GM18867 (cell line): ENCODE measurements around the gene OPRL1.

ENCODE experiments used
- ATAC-seq: cut with Tn5 transposase; IDR thresholded peaks from one replicate; pipeline ENCODE4 v1.9.1; 2021; ENCODE audit warnings: mild to moderate bottlenecking, moderate library complexity; ENCODE audit not compliant: unreplicated experiment

Gene OPRL1

GRCh38 chr20:64070244-64070993, 9.5 kb upstream of the OPRL1 start:
- ATAC-seq = no peak

- no peak for ATAC-seq
These were observed 8.2 kb upstream of the OPRL1 start for GRCh38 chr20:64071341-64072332.

- no peak for ATAC-seq
These were observed 7.3 kb upstream of the OPRL1 start for GRCh38 chr20:64072498-64073063.

GRCh38 chr20:64073476-64074183, 6.3 kb upstream of the OPRL1 start:
- no peak for ATAC-seq

- ATAC-seq = no peak
These were observed 5.6 kb upstream of the OPRL1 start for GRCh38 chr20:64074184-64074789.

- no peak for ATAC-seq
These were observed 4.9 kb upstream of the OPRL1 start for GRCh38 chr20:64074963-64075362.

- ATAC-seq = no peak
These were observed 4.3 kb upstream of the OPRL1 start for GRCh38 chr20:64075556-64075955.

- ATAC-seq = no peak
These were observed 3.6 kb upstream of the OPRL1 start for GRCh38 chr20:64076061-64076997.

- ATAC-seq = no peak
These were observed 2.8 kb upstream of the OPRL1 start for GRCh38 chr20:64077094-64077493.

- ATAC-seq = no peak
These were observed 2.4 kb upstream of the OPRL1 start for GRCh38 chr20:64077541-64077875.

- ATAC-seq = no peak
These were observed 1.9 kb upstream of the OPRL1 start for GRCh38 chr20:64077876-64078551.

- no peak for ATAC-seq
These were observed 979 bp upstream of the OPRL1 start for GRCh38 chr20:64078934-64079272.

- ATAC-seq = peak; percentile 52
These were observed 439 bp upstream of the OPRL1 start, which contains the start of gene RGS19 for GRCh38 chr20:64079273-64080012. TSS of gene RGS19 (minus strand) at chr20:64079518. CDS start at chr20:64076886, 2,632 bp downstream.

- no peak for ATAC-seq
These were observed 1.1 kb downstream of the OPRL1 start for GRCh38 chr20:64080813-64081623.

- no peak for ATAC-seq
These were observed 1.7 kb downstream of the OPRL1 start for GRCh38 chr20:64081624-64081964.

GRCh38 chr20:64082126-64082731, 2.3 kb downstream of the OPRL1 start:
- ATAC-seq = no peak

- ATAC-seq = no peak
These were observed 3.0 kb downstream of the OPRL1 start for GRCh38 chr20:64082820-64083377.
